Subcutaneous abdominal adipose tissue (tissue), 5 donors: ENCODE results near the gene CENPL.
"Not testable (repeated sequence)": the region's sequence is repeated elsewhere in the genome, so short reads cannot be mapped to it uniquely, and the experiment has no call there.

Source experiments
- H3K27ac ChIP-seq: one replicate; pipeline ENCODE4 v1.7.0; 2013; ENCODE audit warnings: low read depth, mild to moderate bottlenecking, inconsistent platforms, low read length, moderate library complexity
- H3K27me3 ChIP-seq, 5 donors: one replicate each; pipeline ENCODE4 v1.7.0; 2013; ENCODE audit warnings: low read length in 5 of 5, inconsistent platforms in 1 of 5; ENCODE audit not compliant: control insufficient read depth in 5 of 5, insufficient read depth in 4 of 5
- H3K36me3 ChIP-seq, 5 donors: one replicate each; pipeline ENCODE4 v1.7.0; 2013; ENCODE audit warnings: low read length in 5 of 5; ENCODE audit not compliant: control insufficient read depth in 5 of 5, insufficient read depth in 5 of 5
- H3K4me1 ChIP-seq, 5 donors: one replicate each; pipeline ENCODE4 v1.7.0; 2013; ENCODE audit warnings: low read length in 5 of 5, mild to moderate bottlenecking in 3 of 5, moderate library complexity in 1 of 5; ENCODE audit not compliant: control insufficient read depth in 5 of 5, insufficient read depth in 5 of 5
- H3K4me3 ChIP-seq, 5 donors: one replicate each; pipeline ENCODE4 v1.7.0; 2013; ENCODE audit warnings: low read length in 5 of 5, low read depth in 1 of 5
- H3K9ac ChIP-seq, 5 donors: one replicate each; pipeline ENCODE4 v1.7.0; 2013; ENCODE audit warnings: low read length in 5 of 5, mild to moderate bottlenecking in 4 of 5, moderate library complexity in 3 of 5
- H3K9me3 ChIP-seq, 5 donors: one replicate each; pipeline ENCODE4 v1.7.0; 2013; ENCODE audit warnings: low read length in 5 of 5; ENCODE audit not compliant: control insufficient read depth in 5 of 5
- donor health status: healthy.
- donor health status: healthy.
- donor health status: healthy.
- donor health status: healthy.
- donor health status: healthy.

The CENPL gene

DNA sequence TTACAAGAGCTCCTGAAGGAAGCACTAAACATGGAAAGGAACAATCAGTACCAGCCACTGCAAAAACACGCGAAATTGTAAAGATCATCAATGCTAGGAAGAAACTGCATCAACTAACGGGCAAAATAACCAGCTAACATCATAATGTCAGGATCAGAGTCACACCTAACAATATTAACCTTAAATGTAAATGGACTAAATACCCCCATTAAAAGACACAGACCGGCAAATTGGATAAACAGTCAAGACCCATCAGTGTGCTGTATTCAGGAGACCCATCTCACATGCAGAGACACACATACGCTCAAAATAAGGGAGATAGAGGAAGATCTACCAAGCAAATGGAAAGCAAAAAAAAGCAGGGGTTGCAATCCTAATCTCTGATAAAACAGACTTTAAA is 11.0 kb downstream of the CENPL start:
- H3K4me1 ChIP-seq, H3K27ac ChIP-seq, H3K4me3 ChIP-seq, H3K9me3 ChIP-seq, H3K9ac ChIP-seq, H3K27me3 ChIP-seq: not testable (repeated sequence)
- peaks cover 0 to 12% (median 4%) of the 10 kb centered on the region in 5 donors for H3K36me3 ChIP-seq

DNA sequence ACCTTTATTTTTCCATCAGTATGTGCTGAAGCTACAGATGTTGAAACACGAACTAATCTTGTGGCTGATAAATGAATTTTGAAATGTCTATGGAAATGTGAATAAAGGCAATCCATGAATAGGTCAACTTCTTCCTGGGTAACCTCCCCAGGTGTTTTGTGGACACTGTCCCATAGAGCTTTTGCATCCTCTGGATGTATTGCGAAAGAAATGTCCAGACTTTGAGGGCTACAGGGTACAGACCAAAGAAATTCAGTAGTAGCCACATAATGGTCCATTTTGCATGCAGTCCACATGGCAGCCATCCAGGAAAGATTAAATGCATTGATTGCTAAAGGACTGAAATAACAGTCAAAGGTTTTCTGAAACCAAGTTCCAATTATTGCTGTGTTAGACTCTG is 21.7 kb downstream of the CENPL start:
- no peaks in the 10 kb centered on the region for H3K4me1 ChIP-seq
- no peak overlapping the region for H3K9ac ChIP-seq
- no peak overlapping the region for H3K4me3 ChIP-seq
- peaks cover 0 to 21% (median 12%) of the 10 kb centered on the region in 5 donors for H3K36me3 ChIP-seq
- no peaks in the 10 kb centered on the region for H3K27me3 ChIP-seq
- no peaks in the 10 kb centered on the region for H3K9me3 ChIP-seq
- no peak overlapping the region for H3K27ac ChIP-seq

DNA sequence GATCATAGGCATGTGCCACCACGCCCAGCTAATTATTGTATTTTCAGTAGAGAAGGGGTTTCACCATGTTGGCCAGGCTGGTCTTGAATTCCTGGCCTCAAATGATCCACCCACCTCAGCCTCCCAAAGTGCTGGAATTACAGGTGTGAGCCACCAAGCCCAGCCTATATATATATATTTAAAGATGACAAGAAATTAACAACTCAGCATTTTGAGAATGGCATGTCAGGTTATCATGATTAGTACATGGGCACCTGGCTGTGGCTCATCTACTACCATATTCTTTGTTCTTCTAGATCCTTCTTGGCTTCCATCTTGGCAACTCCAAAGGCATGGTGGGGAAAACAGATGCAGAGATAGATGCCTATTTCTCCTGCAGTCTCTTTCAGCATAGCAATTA is 24.7 kb downstream of the CENPL start:
- H3K27me3 ChIP-seq = not testable (repeated sequence)

DNA sequence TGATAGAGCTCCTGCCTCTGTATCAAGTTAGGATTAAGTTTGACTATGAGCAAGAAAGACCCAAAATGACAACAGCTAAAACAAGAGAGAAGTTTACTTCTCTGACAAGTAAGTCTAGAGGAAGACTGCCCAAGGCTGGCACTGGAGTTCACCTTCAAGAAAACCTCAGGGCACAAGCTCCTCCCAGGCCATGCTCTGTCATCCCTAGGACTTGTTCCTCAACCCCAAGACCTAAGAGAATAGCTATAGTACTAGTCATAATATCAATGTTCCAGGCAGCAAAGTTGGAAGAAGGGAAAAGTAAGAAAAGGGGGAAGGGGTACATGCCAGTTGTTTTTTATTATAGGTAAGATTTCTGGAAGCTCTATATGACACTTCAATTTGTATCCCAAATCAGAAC is 26.6 kb downstream of the CENPL start:
- H3K4me3 ChIP-seq = no peak overlapping the region
- no peaks in the 10 kb centered on the region for H3K27me3 ChIP-seq
- no peaks in the 10 kb centered on the region for H3K9me3 ChIP-seq
- H3K36me3 ChIP-seq = peaks cover 0 to 7% (median 4%) of the 10 kb centered on the region in 5 donors
- H3K27ac ChIP-seq = no peak overlapping the region
- H3K9ac ChIP-seq = no peak overlapping the region
- H3K4me1 ChIP-seq = no peaks in the 10 kb centered on the region

More for the DNA sequence above, 24.7 kb downstream of the CENPL start:
- H3K9ac ChIP-seq, H3K27ac ChIP-seq, H3K4me3 ChIP-seq, H3K4me1 ChIP-seq, H3K9me3 ChIP-seq, H3K36me3 ChIP-seq: not testable (repeated sequence)

DNA sequence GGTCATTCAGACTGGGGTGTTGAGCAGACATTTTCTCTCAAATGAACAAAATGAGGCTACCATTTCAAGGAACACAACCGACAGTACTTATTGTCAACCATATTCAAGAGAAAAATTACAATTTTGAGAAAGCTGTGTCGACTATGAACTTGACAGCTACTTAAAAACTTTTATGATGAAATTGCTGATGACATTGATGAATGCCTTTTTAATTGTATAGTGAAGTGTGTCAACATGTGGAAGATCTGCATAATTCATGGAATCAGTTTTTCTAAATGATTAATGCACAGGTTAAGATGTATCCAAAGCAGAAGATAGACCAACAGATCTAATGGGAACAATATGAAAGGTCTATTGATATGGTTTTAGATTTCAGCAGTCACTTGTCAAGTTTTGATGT is 34.8 kb downstream of the CENPL start:
- Histone ChIP-seq H3K9me3 (no peaks in the 10 kb centered on the region), H3K9ac (no peak overlapping the region), H3K36me3 (peaks cover 12 to 29% (median 27%) of the 10 kb centered on the region in 5 donors), H3K4me3 (no peak overlapping the region), H3K27me3 (no peaks in the 10 kb centered on the region), H3K27ac (no peak overlapping the region), H3K4me1 (no peaks in the 10 kb centered on the region)

DNA sequence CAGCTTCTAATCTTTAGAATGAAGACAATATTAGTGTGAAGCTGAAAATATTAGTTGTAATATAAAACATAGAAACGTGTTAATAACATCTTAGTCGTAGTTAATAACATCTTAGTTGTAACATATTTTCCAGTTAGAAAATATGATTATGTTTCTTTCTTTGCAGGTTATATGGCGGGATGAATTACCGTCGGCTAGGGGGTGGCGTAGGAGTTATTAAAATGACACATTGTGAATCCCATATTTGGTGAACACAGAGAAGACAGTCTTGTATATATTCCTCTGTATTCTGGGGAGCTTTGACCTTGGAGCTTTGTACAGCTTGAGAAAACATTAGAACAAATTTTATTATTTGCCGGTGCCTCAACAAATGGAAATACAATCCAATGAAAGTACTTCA is 39.7 kb downstream of the CENPL start:
- H3K4me1 ChIP-seq = no peaks in the 10 kb centered on the region
- H3K27ac ChIP-seq = no peak overlapping the region
- H3K9me3 ChIP-seq = no peaks in the 10 kb centered on the region
- no peak overlapping the region for H3K9ac ChIP-seq
- H3K36me3 ChIP-seq = peaks cover 47 to 74% (median 60%) of the 10 kb centered on the region in 5 donors
- no peaks in the 10 kb centered on the region for H3K27me3 ChIP-seq
- no peak overlapping the region for H3K4me3 ChIP-seq

DNA sequence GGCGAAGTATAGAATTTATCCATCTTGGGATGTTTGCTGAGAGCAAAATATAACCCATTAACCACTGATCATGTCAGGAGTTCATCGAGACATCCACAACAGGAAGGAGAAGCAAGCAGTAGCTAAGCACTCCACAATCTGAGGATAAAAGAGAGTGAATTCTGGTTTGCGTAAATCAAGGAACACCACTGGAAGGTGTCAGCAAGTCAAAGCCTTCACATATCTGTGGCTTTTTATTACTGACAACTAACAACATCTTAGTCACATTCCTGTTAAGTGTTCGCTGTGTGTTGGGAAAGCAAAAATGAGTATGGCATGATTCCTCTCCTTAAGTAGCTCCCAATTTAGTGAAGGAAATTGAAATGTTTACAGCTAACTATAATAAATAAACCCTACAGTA is 44.7 kb downstream of the CENPL start:
- H3K4me1 ChIP-seq = no peaks in the 10 kb centered on the region
- no peaks in the 10 kb centered on the region for H3K27me3 ChIP-seq
- H3K9me3 ChIP-seq = no peaks in the 10 kb centered on the region
- no peak overlapping the region for H3K9ac ChIP-seq
- no peak overlapping the region for H3K4me3 ChIP-seq
- peaks cover 56 to 82% (median 71%) of the 10 kb centered on the region in 5 donors for H3K36me3 ChIP-seq
- no peak overlapping the region for H3K27ac ChIP-seq

DNA sequence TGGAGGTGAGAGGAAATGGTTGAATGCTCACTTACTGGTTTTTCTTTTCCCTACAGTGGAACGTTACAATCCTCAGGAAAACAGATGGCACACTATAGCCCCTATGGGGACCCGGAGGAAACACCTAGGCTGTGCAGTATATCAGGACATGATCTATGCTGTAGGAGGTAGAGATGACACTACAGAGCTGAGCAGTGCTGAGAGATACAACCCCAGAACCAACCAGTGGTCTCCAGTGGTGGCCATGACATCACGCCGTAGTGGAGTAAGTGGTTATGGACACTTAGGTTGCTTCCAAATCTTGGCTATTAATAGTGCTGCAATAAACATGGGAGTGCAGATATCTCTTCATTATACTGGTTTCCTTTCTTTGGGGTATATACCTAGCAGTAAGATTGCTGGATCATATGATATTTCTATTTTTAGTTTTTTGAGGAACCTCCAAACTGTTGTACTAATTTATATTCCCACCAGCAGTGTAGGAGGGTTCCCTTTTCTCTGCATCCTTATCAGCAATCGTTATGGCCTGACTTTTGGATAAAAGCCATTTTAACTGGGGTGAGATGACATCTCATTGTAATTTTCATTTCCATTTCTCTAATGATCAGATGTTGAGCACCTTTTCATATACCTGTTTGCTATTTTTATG is 49.0 kb downstream of the CENPL start:
- H3K27me3 ChIP-seq = no peaks in the 10 kb centered on the region
- H3K9ac ChIP-seq = no peak overlapping the region
- no peak overlapping the region for H3K27ac ChIP-seq
- H3K36me3 ChIP-seq = peaks cover 34 to 54% (median 35%) of the 10 kb centered on the region in 5 donors
- H3K4me1 ChIP-seq = peaks cover 0 to 5% (median 0%) of the 10 kb centered on the region in 5 donors
- no peak overlapping the region for H3K4me3 ChIP-seq
- H3K9me3 ChIP-seq = no peaks in the 10 kb centered on the region

DNA sequence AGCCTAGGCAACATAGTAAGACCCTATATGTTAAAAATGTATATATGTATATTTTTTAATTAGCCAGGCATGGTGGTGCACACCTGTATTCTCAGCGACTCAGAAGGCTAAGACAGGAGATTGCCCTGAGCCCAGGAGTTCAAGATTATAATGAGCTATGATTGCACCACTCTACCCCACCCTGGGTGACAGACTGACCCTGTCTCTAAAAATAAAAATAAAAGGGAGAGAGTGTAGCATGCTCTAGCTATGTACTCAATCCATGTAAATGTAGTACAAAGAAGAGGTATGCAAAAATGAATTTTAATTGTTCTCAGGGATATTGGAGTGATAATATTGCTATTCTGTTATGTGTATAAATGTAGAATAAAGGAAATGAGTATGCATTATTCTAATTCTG is 53.1 kb downstream of the CENPL start:
- Histone ChIP-seq H3K27me3 (no peaks in the 10 kb centered on the region), H3K4me3 (no peak overlapping the region), H3K4me1 (peaks cover 0 to 5% (median 0%) of the 10 kb centered on the region in 5 donors), H3K9me3 (no peaks in the 10 kb centered on the region), H3K36me3 (peaks cover 26 to 39% (median 36%) of the 10 kb centered on the region in 5 donors), H3K9ac (no peak overlapping the region), H3K27ac (no peak overlapping the region)

DNA sequence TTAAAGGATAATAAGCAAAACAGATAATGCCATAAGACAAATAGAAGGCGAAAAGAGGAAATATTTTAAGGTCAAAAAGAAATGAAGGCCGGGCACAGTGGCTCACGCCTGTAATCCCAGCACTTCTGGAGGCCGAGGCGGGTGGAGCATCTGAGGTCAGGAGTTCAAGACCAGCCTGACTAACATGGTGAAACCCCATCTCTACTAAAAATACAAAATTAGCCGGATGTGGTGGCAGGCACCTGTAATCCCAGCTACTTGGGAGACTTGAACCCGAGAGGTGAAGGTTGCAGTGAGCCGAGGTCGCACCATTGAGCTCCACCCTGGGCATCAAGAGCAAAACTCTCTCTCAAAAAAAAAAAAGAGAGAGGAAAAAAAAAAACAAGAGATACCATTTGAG is 54.4 kb downstream of the CENPL start:
- not testable (repeated sequence) for H3K27ac ChIP-seq, H3K9me3 ChIP-seq, H3K9ac ChIP-seq, H3K4me3 ChIP-seq, H3K27me3 ChIP-seq, H3K4me1 ChIP-seq
- H3K36me3 ChIP-seq = peaks cover 17 to 36% (median 25%) of the 10 kb centered on the region in 5 donors
